ENCODE data around the gene CORT. TPM values are rescaled to one million over a fixed set of nuclear protein-coding genes. Genes with fewer than 3 reads are reported as not detected.

The CORT gene
- total RNA-seq, 4 donors from 2014 or later = 0.29 to 1.2 (median 0.33) TPM; not detected in 1

DNA sequence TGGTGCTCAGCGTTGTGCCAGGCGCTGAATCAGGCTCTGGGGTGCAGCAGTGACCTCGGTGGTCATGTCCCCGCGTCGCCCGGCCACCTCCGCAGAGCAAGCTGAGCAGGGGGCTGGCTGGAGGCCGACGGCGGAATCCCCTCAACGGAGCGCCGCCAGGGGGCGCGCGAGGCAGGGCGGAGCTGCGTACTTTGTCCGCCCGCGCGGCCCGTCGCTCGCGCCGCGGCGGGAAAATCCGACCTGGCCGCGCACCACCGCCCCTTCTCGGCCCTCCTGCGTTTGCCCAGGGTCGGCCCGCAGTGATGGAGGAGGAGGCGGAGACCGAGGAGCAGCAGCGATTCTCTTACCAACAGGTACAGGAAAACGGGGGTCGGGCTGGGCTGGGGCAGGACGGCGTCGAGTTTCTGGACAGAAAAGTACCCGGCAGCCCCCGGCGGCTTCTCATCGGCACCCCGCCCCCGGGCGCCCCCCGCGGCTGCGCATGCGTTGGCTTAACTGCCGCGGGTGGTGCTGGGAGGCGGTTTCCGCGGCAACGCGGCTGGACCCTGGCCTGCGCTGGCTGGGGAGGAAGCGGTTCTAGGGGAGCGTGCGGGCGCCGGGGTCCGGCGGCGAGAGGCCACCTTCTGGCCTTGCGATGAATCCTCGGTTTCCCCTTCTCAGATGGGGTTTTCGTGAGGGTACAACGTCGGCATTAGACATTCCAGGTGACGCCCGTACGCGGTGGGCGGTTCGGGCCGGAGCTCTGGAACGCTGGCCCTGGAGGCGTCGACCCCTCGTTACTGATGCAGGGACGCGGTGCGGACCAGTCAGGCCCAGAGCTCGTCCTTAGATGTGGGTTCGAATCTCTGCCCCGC, 19.4 kb upstream of the CORT start, which contains the start of gene CENPS:
CENPS (plus strand) TSS at position 218 of the 854 bp plus-strand sequence; CDS start at position 303, 85 bp downstream.
- H3K4me1 ChIP-seq = peaks cover 8 to 30% (median 20%) of the 10 kb centered on the region in 4 donors
- 0% methylated on average over 16 of the region's 95 CpGs for WGBS
- H3K4me3 ChIP-seq = peak within 1 kb of the TSS; percentile 70 to 83 (median 77)
- DNase-seq (ENCODE audit: extremely low spot score) = peak; percentile 95
- peaks cover 0 to 7% (median 0%) of the 10 kb centered on the region in 4 donors for H3K36me3 ChIP-seq
- no peaks in the 10 kb centered on the region for H3K9me3 ChIP-seq
- intact Hi-C loops (cut with DNase I) = loop anchor here (2.0 to 5.0 kb wide), 2 partner anchors 64 to 437 kb away; no protein-coding TSS in a partner anchor
- TF ChIP-seq EP300 (IDR thresholded peaks at IDR 0.05) = no peak
- TF ChIP-seq, protein P1, sequence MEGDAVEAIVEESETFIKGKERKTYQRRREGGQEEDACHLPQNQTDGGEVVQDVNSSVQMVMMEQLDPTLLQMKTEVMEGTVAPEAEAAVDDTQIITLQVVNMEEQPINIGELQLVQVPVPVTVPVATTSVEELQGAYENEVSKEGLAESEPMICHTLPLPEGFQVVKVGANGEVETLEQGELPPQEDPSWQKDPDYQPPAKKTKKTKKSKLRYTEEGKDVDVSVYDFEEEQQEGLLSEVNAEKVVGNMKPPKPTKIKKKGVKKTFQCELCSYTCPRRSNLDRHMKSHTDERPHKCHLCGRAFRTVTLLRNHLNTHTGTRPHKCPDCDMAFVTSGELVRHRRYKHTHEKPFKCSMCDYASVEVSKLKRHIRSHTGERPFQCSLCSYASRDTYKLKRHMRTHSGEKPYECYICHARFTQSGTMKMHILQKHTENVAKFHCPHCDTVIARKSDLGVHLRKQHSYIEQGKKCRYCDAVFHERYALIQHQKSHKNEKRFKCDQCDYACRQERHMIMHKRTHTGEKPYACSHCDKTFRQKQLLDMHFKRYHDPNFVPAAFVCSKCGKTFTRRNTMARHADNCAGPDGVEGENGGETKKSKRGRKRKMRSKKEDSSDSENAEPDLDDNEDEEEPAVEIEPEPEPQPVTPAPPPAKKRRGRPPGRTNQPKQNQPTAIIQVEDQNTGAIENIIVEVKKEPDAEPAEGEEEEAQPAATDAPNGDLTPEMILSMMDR (IDR thresholded peaks at IDR 0.05) = peak in 2 of 3 experiments; percentile 95 to 99
- peak; percentile 62 to 80 for TF ChIP-seq POLR2AphosphoS5 (IDR thresholded peaks at IDR 0.05)
- no peaks in the 10 kb centered on the region for H3K27me3 ChIP-seq
- peak within 1 kb of the TSS; percentile 67 to 83 (median 79) for H3K27ac ChIP-seq (replicated peaks in 1 of 4)

DNA sequence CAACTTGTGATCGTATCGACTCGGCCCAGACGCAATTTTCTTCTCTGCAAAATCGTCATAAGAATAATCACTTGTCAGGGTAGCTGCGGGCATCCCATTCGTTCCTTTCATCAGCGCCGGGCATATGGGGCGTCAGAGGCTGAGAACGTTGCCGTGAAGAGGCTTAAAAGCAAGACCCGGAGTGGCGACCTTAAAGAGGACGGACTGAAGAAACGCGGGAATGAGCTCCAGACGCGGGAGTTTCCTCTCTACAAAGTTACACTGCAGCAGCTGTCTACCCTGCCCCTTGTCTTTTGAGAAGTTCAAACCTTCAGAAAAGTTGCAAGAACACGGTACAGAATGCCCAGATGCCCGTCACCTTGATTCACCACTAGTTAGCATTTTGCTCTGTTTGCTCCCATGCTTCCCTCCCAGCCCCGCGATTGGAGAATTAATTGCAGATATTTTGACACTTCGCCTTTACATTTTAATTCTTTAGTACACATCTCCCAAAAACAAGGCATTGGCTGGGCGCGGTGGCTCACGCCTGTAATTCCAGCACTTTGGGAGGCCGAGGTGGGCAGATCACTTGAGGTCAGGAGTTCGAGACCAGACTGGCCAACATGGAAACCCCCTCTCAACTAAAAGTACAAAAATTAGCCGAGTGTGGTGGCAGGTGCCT, 18.6 kb upstream of the CORT start:
- peaks cover 8 to 30% (median 20%) of the 10 kb centered on the region in 4 donors for H3K4me1 ChIP-seq
- WGBS = 21% methylated on average over 30 of the region's 30 CpGs
- peaks cover 0 to 7% (median 0%) of the 10 kb centered on the region in 4 donors for H3K36me3 ChIP-seq
- no peak for DNase-seq (ENCODE audit: extremely low spot score)
- H3K27me3 ChIP-seq = no peaks in the 10 kb centered on the region
- intact Hi-C loops (cut with DNase I) = loop anchor here (2.0 to 5.0 kb wide), 2 partner anchors 64 to 436 kb away; no protein-coding TSS in a partner anchor
- peak overlapping the region; percentile 70 to 83 (median 77) for H3K4me3 ChIP-seq
- no peak for TF ChIP-seq POLR2AphosphoS5 (IDR thresholded peaks at IDR 0.05)
- no peak for TF ChIP-seq POLR2A (IDR thresholded peaks at IDR 0.05; ENCODE audit: low read depth)
- TF ChIP-seq EP300 (IDR thresholded peaks at IDR 0.05) = no peak
- TF ChIP-seq, protein P1 (IDR thresholded peaks at IDR 0.05) = no peak
- H3K27ac ChIP-seq (replicated peaks in 1 of 4) = peak overlapping the region; percentile 67 to 83 (median 79)
- H3K9me3 ChIP-seq = no peaks in the 10 kb centered on the region

DNA sequence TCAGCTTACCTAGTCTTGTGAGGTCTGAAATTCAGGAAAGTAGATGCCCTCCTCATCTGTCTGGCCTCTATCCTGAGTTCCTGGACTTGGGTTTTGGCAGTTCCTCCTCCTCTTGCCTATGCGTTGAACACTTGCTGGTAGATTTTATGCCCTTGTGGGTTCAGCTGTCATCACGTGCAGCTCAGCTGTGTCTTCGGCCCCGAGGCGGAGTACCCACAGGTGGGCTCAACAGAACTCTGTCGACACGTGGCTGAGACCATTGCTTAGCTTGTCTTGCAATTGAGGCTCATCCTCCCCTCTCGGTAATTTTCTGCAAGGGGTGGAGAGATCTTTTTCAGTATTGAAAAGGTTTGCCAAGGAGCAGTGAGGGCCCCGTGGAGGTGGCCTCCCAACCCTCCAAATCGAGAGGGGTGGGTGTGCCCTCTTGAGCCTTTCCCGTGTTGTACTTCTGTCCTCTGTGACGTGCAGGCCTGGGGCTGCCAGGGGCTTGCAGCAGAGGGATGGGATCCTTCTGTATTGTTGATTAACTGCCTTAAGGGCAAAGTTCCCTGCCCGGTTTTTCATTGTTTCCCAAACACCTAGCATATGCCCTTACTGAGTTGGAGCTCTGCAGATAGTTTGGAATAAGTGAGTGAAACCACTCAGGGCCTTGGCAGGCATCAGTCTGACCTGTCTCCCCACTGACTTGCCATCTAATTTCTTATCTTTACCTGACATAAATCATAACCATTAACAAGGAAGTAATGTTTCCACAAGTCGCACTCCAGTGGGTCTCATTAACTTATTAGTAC, 16.7 kb upstream of the CORT start:
- no peak overlapping the region for H3K4me3 ChIP-seq
- intact Hi-C loops (cut with DNase I) = loop anchor here (5.0 kb wide), 1 partner anchor 434 kb away; no protein-coding TSS in a partner anchor

DNA sequence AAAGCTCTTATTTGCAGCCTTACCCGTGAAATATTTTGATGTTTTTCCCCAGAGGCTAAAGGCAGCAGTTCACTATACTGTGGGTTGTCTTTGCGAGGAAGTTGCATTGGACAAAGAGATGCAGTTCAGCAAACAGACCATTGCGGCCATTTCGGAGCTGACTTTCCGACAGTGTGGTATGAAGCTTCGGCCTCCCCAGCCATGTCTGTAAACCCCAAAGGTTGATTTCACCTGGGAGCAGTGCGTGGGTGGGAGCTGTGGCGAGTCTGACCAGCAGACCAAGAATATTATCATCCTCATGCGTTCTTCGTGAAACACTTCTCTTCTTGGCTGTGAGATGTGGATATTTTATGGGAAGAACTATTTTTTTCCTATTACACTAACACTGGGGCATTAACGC, 16.0 kb upstream of the CORT start:
- TF ChIP-seq POLR2AphosphoS5 (IDR thresholded peaks at IDR 0.05) (no peak), EP300 (IDR thresholded peaks at IDR 0.05) (no peak), POLR2A (IDR thresholded peaks at IDR 0.05; ENCODE audit: low read depth) (no peak)
- TF ChIP-seq, protein P1 (IDR thresholded peaks at IDR 0.05) = no peak
- Histone ChIP-seq H3K36me3 (peaks cover 0 to 7% (median 1%) of the 10 kb centered on the region in 4 donors), H3K27ac (replicated peaks in 1 of 4) (no peak overlapping the region), H3K27me3 (no peaks in the 10 kb centered on the region), H3K4me3 (no peak overlapping the region), H3K4me1 (peaks cover 8 to 22% (median 17%) of the 10 kb centered on the region in 4 donors), H3K9me3 (no peaks in the 10 kb centered on the region)
- 91% methylated on average over 11 of the region's 11 CpGs for WGBS
- intact Hi-C loops (cut with DNase I) = loop anchor here (5.0 kb wide), 1 partner anchor 434 kb away; no protein-coding TSS in a partner anchor
- no peak for DNase-seq (ENCODE audit: extremely low spot score)

More for the DNA sequence above, 16.7 kb upstream of the CORT start:
- 72% methylated on average over 8 of the region's 14 CpGs for WGBS
- peaks cover 0 to 7% (median 1%) of the 10 kb centered on the region in 4 donors for H3K36me3 ChIP-seq
- no peak overlapping the region for H3K27ac ChIP-seq (replicated peaks in 1 of 4)
- TF ChIP-seq, protein P1 (IDR thresholded peaks at IDR 0.05) = no peak
- no peak for TF ChIP-seq POLR2AphosphoS5 (IDR thresholded peaks at IDR 0.05)
- no peak for TF ChIP-seq EP300 (IDR thresholded peaks at IDR 0.05)
- no peak for TF ChIP-seq POLR2A (IDR thresholded peaks at IDR 0.05; ENCODE audit: low read depth)
- peaks cover 8 to 27% (median 18%) of the 10 kb centered on the region in 4 donors for H3K4me1 ChIP-seq
- DNase-seq (ENCODE audit: extremely low spot score) = no peak
- no peaks in the 10 kb centered on the region for H3K27me3 ChIP-seq
- no peaks in the 10 kb centered on the region for H3K9me3 ChIP-seq
